GM10266 (cell line): ENCODE measurements around the gene MYL3.

Experiments used
- DNase-seq: peaks from one replicate; pipeline ENCODE4 v3.0.0; 2012; ENCODE audit errors: extremely low spot score
- CTCF ChIP-seq: IDR thresholded peaks from 2 replicates; pipeline ENCODE4 v1.5.1; 2012; ENCODE audit warnings: mild to moderate bottlenecking, low read depth; ENCODE audit not compliant: control insufficient read depth, insufficient read depth; ENCODE audit errors: missing control alignments

MYL3 gene

DNA sequence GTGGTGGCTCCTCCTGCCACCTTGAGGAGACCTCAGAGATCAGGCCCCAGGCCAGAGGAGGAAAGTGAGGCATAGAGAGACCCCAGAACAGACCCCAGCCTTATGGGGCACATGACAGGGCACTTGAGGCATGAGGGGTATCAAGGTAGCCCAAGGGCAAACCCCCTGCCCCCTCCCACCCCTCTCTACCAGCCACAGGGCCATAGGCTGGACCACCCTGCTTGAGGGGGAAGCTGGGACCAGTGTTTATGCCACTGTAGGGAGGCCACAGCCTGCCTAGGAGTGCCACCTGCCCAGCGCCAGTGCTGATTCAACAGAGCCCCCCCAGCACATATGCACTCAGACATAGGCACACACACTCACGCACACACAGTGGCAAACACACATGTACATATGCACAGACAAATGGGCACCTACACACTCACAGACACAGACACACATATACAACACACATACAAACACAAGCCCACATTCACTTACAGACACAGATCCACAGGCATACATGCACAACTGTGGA is 10.3 kb downstream of the MYL3 start:
- TF ChIP-seq CTCF, result no peak
- no peak for DNase-seq

- TF ChIP-seq CTCF, result no peak
- DNase-seq, result no peak
Measured at GRCh38 chr3:46852334-46852720, 10.9 kb downstream of the MYL3 start.

DNA sequence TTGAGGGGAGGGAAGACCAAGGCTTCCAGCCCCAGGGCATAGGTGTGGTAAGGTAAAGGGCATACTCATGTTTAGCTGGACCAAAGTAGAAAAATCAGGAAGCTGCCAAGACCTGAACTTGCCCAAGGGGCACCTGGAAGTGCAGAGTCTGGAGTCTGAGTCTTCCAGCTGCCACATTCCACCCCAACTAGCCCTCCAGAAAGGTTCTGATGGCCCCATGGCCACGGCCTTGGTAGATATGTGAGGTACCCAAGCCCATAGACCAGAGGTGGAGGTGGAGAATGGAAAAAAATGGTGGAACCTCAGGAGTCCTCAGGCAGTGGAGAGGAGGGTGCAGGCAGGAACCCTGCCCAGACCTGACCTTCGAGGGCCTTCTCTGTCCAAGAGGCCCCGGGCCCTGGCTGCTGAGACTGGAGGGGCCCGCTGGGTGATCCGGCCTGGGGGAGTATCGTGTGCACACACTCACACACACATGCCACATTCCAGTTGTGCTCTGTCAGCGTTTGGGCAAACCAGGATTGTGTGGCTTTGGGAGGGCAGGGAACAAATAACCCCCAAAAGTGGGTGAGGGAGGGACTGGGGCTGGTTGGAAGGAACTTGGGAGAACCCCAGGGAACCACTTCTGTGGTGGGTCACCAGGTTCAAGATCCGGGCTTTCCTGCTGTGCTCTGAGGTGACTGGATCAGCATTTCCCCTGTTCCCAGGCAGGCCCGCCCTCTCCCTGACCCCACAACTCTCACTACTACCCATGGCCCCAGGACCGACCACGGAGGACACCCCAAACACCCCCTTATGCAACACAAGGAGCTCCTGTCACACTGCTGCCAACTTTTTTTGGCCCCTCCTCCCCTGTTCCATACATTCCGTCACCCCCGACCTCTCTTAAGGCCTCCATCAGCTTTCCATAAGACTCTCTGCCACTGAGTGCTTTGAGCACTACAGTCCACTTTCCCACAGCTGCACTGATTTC is 11.6 kb downstream of the MYL3 start:
- no peak for DNase-seq
- no peak for TF ChIP-seq CTCF

DNA sequence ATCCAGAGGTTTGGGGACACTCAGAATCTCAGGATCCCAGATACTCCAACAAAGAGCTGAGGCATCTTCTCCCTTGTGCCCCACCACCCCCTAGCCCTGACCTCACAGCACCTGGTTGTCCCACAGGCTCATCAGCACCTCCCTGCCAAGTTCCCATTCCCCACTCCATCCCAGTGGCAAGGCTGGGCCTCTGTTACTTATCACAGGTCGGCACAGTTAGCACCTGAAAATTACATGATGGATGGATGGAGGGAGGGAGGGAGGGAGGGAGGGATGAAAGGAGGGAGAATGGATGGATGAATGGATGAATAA is 12.8 kb downstream of the MYL3 start:
- TF ChIP-seq CTCF, result no peak
- DNase-seq, result no peak

DNA sequence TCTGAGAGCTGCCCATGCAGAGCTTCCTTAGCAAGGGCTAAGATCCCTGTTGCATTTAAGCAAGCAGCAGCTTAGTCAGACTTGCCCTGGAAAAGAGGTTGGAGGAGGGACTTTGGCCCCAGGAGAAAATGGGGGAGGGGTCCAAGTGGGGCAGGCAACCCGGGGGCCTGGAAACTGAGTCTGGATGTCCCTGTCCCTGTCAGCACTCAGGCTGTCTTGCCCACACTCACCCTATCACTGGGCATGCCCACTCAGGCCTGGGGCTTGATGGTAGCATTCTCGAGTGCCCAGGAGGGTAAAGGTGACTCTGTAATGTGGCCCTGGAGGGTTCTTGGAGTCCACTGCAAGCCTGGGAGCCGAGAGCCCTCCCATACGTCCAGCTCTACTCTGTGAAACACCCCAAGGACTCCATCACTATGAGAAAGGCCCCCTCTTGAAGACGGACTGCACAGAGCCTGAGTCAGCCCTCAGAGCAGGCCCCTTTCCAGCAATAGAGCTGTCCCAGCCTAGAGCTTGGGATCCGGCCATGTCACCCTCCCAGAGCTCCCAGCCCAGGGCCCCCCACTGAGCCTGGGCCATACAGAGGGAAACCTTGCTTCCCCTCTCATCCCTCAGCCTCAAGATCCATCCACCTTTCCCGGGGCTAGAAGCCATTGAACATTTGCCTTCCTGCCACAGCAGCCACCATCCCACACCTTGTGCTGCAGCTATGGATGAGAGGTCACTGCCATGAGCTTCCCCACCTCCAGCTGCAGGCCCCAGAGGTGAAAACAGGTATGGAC is 13.4 kb downstream of the MYL3 start:
- TF ChIP-seq CTCF, result no peak
- DNase-seq, result no peak

DNA sequence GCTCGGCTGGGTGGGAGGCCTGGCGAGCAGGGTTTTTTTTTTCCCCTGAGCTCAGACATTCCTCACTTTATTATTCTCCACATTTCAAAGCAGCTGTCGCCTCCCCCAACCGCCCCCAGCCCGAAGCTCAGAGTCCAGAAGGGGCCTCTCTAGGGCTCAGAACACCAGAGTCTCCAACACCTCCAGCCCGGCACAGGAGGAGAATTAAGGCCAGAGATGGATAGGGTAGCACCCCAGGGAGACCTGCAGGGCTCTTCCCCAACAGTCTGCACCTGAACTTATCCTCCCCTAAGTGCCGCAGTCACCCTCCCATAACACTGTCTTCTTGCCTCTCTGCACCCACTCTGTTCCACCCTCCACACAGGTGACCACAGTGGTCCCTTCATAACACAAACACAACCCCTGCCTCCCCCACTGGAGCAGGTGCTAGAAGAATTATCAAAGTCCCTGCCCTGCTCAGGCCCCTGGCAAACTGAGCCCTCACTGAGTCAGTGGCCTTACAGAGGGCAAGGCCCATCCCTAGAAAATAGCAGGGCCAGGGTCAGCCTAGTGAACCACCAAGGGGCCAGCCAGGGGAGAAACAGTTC is 14.1 kb downstream of the MYL3 start:
- DNase-seq, result no peak
- TF ChIP-seq CTCF, result no peak
